Skin epidermis (tissue), 12 donors: Measurements from ENCODE around the gene TGFB2.
A peak's percentile ranks its signal among the peaks of the same experiment; 100 is the strongest.

Experiments
- H3K27ac ChIP-seq, 21 experiments: fragments of 200-600 bp; sonication (generic) in 11 of 21; one replicate each; pipeline ENCODE4 v1.5.0; 2020; ENCODE audit warnings: mild to moderate bottlenecking in 3 of 21, inconsistent platforms in 2 of 21, moderate library complexity in 2 of 21
- H3K4me3 ChIP-seq, 7 experiments: fragments of 200-600 bp; sonication (generic) in 2 of 7; one replicate each; pipeline ENCODE4 v1.5.0; 2020; ENCODE audit warnings: inconsistent platforms in 2 of 7, mild to moderate bottlenecking in 2 of 7, moderate library complexity in 1 of 7

TGFB2 gene

GRCh38 chr1:218328769-218329168 lies 16.4 kb upstream of the TGFB2 start:
- no peak overlapping the region for H3K4me3 ChIP-seq

GRCh38 chr1:218330043-218330623 lies 15.0 kb upstream of the TGFB2 start:
- H3K27ac ChIP-seq = no peak overlapping the region
- H3K4me3 ChIP-seq = no peak overlapping the region

More at GRCh38 chr1:218328769-218329168, 16.4 kb upstream of the TGFB2 start:
- H3K27ac ChIP-seq = no peak overlapping the region

GRCh38 chr1:218332416-218332815 lies 12.7 kb upstream of the TGFB2 start:
- Histone ChIP-seq H3K27ac (no peak overlapping the region), H3K4me3 (no peak overlapping the region)

- Histone ChIP-seq H3K4me3 (no peak overlapping the region), H3K27ac (no peak overlapping the region)
Measured at GRCh38 chr1:218336328-218336727, 8.8 kb upstream of the TGFB2 start.

- Histone ChIP-seq H3K4me3 (no peak overlapping the region), H3K27ac (no peak overlapping the region)
Measured at GRCh38 chr1:218339267-218339831, 5.8 kb upstream of the TGFB2 start.

GRCh38 chr1:218341325-218341724 lies 3.8 kb upstream of the TGFB2 start:
- Histone ChIP-seq H3K27ac (no peak overlapping the region), H3K4me3 (no peak overlapping the region)

- no peak overlapping the region for H3K27ac ChIP-seq
Measured at GRCh38 chr1:218342091-218342490, 3.0 kb upstream of the TGFB2 start.

GRCh38 chr1:218345673-218346390 lies 696 bp downstream of the TGFB2 start:
- Histone ChIP-seq H3K4me3 (peak overlapping the region; percentile 48 to 61 (median 55)), H3K27ac (peak overlapping the region; percentile 31 to 85 (median 72))

More at GRCh38 chr1:218342091-218342490, 3.0 kb upstream of the TGFB2 start:
- H3K4me3 ChIP-seq = no peak overlapping the region

- peak overlapping the region; percentile 48 to 61 (median 55) for H3K4me3 ChIP-seq
- H3K27ac ChIP-seq = peak overlapping the region in 20 of 21 experiments; percentile 13 to 85 (median 75)
Measured at GRCh38 chr1:218346391-218347204, 1.5 kb downstream of the TGFB2 start.

- peak overlapping the region; percentile 48 to 61 (median 55) for H3K4me3 ChIP-seq
- H3K27ac ChIP-seq = peak overlapping the region in 19 of 21 experiments; percentile 32 to 85 (median 75)
Measured at GRCh38 chr1:218347336-218347722, 2.2 kb downstream of the TGFB2 start.

GRCh38 chr1:218347723-218348627 lies 2.8 kb downstream of the TGFB2 start:
- peak overlapping the region in 17 of 21 experiments; percentile 32 to 85 (median 75) for H3K27ac ChIP-seq
- H3K4me3 ChIP-seq = peak overlapping the region; percentile 48 to 61 (median 55)

GRCh38 chr1:218348628-218349071 lies 3.5 kb downstream of the TGFB2 start:
- peak overlapping the region in 6 of 21 experiments; percentile 2 to 85 (median 28) for H3K27ac ChIP-seq
- H3K4me3 ChIP-seq = peak overlapping the region in 4 of 7 experiments; percentile 2 to 61 (median 34)

- peak overlapping the region in 4 of 21 experiments; percentile 9 to 85 (median 22) for H3K27ac ChIP-seq
- H3K4me3 ChIP-seq = peak overlapping the region in 1 of 7 experiments; percentile 58
Measured at GRCh38 chr1:218349348-218350034, 4.4 kb downstream of the TGFB2 start.

- H3K27ac ChIP-seq = no peak overlapping the region
- peak overlapping the region in 1 of 7 experiments; percentile 58 for H3K4me3 ChIP-seq
Measured at GRCh38 chr1:218350035-218350525, 4.9 kb downstream of the TGFB2 start.

- Histone ChIP-seq H3K27ac (peak overlapping the region in 6 of 21 experiments; percentile 31 to 61 (median 53)), H3K4me3 (peak overlapping the region in 2 of 7 experiments; percentile 8 to 19)
Measured at GRCh38 chr1:218350801-218351266, 5.7 kb downstream of the TGFB2 start.

GRCh38 chr1:218351391-218352074 lies 6.4 kb downstream of the TGFB2 start:
- H3K27ac ChIP-seq = peak overlapping the region in 10 of 21 experiments; percentile 29 to 73 (median 46)
- peak overlapping the region in 5 of 7 experiments; percentile 4 to 19 (median 10) for H3K4me3 ChIP-seq

GRCh38 chr1:218352075-218352438 lies 6.9 kb downstream of the TGFB2 start:
- no peak overlapping the region for H3K4me3 ChIP-seq
- no peak overlapping the region for H3K27ac ChIP-seq
